HG02870 (cell line): Measurements from ENCODE around the gene HEG1.

Source experiments
- ATAC-seq: cut with Tn5 transposase; IDR thresholded peaks from one replicate; pipeline ENCODE4 v1.9.1; 2021; ENCODE audit warnings: mild to moderate bottlenecking, moderate library complexity; ENCODE audit not compliant: unreplicated experiment

HEG1 gene

DNA sequence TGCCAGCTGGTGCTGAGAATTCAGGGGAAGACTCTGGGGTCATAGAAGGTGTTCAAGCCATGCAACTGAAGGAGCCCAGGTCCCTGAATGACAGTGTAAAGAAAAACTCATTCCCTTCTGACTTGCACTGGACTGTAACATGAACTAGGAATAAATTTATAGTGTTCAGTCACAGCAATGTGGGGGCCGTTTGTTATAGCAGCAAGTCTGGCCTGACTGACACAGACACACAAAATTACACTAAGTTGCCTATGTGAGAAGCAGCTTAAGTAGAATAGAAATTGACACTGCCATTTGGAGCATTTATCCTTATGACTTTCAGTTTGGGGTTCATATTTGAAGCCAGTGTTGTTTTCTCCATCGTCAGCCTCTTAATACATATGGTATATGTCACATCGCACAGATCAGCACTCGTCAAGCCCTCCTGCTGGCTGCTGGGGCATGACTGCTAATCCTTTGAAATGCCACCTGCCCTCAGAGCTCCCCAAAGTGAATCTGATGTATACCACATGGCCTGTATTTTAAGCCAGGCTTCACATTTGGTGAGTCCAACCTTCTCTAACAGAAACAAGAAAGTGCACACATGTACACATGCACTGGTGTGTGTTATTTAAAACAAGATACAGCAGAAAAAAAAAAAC, 17.1 kb upstream of the HEG1 start:
- no peak for ATAC-seq

DNA sequence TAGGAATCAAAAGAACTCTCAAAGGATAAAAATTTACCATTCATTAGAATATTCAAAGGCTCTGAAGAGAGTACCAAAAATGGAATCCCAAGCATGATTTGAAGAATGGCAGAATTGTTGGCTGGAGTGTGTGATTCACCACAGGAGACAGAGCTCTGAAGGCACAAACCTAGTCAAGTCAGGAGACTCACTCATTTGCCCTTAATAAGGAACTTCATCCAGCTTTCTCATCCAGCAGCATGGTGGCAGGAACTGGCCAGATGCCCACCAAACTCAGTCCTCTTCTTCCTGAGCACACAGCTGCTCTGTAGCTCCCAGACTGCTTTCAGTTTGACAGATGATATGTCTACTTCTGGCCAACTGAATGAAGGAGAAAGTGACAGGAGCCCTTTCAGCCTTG, 16.5 kb upstream of the HEG1 start:
- no peak for ATAC-seq

DNA sequence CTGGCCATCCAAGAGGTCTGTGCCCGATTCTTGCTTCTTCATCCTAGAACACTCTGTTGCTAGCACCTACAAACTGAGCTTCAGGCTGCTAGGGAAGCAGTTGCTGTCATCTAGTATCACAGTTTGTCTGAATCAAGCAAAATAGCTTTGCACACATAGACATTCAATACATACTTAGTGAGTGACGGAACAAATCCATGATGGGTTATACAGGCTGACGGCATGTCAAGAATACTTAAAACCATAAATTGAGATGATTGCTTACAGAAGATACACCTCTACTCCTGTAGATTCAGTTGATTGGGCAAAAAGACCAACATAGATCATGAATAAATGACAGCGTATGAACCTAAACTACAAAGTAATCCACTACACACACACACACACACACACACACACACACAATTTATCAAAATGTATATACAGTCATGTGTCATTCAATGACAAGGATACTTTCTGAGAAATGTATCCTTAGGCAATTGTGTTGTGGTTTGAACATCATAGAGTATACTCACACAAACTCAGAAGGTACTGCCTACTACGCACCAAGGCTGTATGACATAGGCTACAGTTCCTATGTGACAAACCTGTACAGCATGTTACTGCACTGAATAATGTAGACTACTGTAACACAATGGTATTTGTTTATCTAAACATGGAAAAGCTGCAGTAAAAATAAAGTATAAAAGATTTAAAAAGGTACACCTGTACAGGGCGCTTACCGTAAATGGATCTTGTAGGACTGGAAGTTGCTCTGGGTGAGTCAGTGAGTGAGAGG, 14.4 kb upstream of the HEG1 start:
- ATAC-seq: no peak

DNA sequence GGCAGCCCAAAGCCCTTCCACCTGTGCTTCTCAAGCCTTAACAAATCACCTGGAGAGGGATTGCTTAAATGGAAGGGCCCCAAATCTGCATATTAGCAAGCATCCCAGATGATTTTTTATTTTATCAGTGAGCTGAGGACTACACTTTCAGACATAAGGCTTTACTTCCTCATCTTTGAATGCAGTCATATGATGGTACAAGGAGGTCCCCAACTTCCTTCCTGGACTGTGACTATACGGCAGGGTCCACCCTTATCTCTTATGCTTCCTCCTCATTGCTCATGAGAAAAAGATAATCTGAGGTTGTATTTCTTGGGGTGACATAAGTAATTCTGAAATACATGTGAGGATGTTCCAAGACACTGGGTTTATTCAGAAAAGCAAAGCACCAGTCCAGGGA, 13.7 kb upstream of the HEG1 start:
- no peak for ATAC-seq

- no peak for ATAC-seq
Measured at GRCh38 chr3:125068265-125068664, 12.5 kb upstream of the HEG1 start.

GRCh38 chr3:125067225-125067624, 11.4 kb upstream of the HEG1 start:
- ATAC-seq: no peak

DNA sequence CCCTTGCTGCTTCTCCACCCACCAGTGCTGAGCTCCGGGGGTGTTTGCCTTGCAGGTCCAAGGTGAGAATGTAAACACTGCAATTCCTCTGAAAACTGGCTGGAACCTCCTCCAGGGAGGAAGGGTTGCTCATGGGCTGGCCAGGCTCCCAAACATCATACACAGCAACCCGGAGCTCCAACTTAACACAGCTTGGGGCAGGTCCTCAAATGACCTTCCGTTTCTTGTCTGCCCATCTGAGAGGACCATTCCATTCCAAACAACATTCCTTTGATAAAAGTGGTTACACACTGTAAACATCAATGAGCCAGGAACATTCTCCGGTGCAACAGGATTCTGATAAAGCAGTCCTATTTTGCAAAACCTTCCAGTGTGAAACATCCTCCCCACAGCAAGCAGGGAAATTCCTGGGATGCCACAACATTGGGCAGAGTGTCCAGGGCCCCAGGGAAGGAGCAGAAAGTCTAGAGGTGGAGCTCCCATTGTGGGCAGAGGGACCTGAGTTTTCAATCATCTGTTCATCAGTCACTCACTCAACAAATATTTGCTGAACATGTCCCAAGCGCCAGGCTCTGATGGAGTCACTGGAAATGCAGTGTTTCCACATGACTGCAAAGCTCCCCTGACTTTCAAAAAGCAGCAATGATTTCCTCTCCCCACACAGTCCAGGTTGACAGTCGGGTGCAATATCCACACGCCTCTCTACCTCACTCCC, 7.3 kb upstream of the HEG1 start:
- no peak for ATAC-seq

DNA sequence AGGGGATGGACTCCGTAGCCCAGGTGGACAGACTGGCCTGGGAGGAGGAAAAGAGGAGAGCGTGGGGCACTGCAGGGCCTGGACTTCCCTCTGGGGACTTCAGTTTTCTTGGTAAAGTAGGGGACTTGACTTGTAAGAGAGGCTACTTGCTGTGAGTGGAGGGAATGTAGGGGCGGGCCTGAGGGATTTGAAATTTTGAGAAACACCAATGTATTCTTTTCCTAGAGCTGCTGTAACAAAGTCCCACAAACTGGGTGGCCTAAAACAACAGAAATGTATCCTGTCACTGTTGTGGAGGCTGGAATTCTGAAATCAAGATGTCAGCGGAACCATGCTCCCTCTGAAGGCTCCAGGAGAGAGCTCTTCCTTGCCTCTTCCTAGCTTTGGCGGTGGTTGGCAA, 5.8 kb upstream of the HEG1 start:
- ATAC-seq: no peak

- no peak for ATAC-seq
Measured at GRCh38 chr3:125061170-125061569, 5.4 kb upstream of the HEG1 start.

DNA sequence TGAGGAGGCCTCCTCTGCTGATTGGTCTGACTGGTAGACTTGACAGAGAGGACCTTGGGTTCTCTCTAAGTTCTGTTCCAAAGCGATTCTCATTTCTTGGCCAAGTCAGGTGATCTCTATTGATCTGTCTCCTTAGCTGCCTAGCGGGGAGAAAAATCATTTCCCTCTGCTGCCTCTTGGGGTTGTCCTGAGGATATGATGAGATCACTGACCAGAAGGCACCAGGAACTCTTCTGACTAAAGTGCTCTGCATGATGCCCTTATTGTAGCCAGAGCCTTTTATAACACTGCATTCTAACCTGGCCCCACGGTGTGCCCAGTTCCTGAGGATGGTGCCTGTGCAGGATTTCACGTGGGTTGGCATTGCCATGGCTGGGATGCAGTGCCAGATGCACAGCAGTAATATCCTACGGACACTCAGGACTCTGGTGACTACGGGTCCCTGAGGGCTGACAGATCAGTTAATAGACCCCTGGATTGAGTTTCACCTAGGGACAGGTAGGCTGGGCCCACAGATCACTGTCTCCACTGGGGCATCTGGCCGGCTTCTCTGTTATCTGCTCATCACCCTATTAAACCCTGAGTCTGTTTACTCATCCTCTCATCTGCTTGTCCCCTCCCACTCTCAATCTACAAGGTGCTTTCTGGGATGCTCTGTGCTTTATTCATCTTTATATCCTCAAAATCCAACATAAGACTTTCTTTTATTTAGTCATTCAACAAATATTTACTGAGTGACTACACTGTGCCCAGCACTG, 3.9 kb upstream of the HEG1 start:
- ATAC-seq: no peak

DNA sequence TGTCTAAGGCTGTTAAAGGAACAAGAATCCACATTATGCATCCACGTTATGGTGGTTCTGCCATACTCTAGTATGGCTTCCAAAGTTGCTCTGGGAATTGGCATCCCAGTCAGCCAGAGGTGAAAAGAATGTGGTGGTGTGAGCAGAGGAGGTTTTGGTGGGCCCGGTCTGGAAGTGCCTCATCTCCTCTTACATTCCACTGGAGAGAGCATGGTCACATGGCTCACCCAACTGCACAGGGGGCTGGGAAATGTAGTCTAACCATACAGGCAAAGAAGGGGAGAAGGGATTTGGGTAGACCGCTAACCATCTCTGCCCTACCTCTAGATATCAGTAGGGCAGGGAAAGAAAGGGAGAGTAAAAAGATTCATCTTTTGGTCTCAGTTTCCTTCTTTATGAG, 3.2 kb upstream of the HEG1 start:
- no peak for ATAC-seq

GRCh38 chr3:125058529-125058928, 2.7 kb upstream of the HEG1 start:
- ATAC-seq: no peak

- ATAC-seq: no peak
Measured at GRCh38 chr3:125057186-125057850, 1.5 kb upstream of the HEG1 start.

- ATAC-seq: peak; percentile 18
Measured at GRCh38 chr3:125055331-125055912, 375 bp downstream of the HEG1 start.

DNA sequence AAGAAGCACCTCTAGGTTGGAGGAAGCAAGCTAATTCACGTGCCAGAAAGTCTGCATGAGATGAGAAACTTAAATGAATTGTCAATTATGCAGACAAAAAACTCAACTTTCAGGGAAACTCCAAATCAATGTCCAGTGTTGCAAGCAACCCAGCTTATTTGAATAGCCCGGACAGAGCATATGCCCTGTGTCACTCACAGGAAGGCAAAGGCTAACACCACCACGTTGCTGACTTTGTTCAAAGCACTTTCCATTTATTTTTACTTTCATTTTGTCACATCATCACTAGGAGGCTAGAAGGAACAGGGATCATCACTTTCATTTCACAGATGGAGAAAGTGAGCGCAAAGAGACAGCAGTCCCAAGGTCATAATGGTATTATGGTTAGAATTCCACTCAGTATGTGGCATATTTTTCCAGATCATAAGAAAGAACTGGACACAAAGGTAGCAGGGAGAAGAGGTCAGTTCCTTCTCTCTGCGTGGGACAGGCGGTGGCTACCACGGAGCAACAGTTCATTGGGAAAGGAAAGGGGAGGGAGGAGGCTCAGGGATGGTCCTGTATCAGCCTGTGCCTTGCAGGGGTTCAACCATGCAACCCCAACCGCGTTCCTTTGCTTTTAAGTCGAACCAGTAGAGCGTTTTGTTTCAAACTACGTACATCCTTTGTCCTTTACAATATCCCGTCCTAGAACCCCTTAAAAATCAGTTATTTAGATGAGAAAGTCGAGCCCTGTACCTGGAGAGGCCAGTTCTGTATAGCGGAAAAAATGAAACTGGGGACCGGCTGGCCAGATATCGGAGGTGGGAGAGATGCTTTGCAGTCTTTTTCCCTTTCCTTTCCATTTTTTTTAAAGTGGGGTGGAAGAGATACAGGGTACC, 1.1 kb downstream of the HEG1 start:
- ATAC-seq: no peak

GRCh38 chr3:125054062-125054448, 1.7 kb downstream of the HEG1 start:
- ATAC-seq: no peak

DNA sequence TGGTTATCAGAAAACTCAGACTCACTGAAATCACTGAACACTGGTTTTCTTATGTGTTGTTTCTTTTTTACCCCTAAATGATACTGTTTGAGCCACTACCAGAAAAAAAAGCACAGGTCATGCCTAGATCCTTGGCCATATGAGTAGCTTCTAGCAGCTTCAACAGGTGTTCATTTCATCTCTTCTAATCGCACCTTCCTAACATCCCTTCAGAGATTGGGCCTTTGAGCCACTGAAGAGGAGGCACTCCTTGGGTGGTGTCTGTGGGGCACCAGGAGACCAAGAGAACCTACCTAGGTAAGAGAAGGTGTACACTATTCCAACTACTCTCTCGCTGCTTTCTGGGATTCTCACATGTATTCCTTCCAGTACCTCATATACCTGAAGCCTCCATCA, 2.5 kb downstream of the HEG1 start:
- ATAC-seq: no peak

GRCh38 chr3:125052624-125053303, 3.0 kb downstream of the HEG1 start:
- no peak for ATAC-seq
